Measurements from ENCODE around the gene TP53I11.

GRCh38 chr11:44940835-44941234, 9.8 kb downstream of the TP53I11 start:
- TF ChIP-seq CSRNP3 (CRISPR knock-in tag; IDR thresholded peaks at IDR 0.05) (no peak), POU6F1 (CRISPR knock-in tag; IDR thresholded peaks at IDR 0.05; ENCODE audit: borderline replicate concordance, low read depth) (no peak), BACH2 (CRISPR knock-in tag; IDR thresholded peaks at IDR 0.05; ENCODE audit: borderline replicate concordance) (no peak), SNAI2 (CRISPR knock-in tag; IDR thresholded peaks at IDR 0.05) (no peak), ARNTL (CRISPR knock-in tag; IDR thresholded peaks at IDR 0.05; ENCODE audit: borderline replicate concordance, low read depth) (no peak), OSR1 (CRISPR knock-in tag; IDR thresholded peaks at IDR 0.05) (no peak)
